ENCODE measurements around the gene MTARC2. TPM values are rescaled to one million over a fixed set of nuclear protein-coding genes. Genes with fewer than 3 reads are reported as not detected.

Gene MTARC2
- total RNA-seq, 1 donor from 2014 or later, result not detected

GRCh38 chr1:220767312-220768125 lies 19.4 kb downstream of the MTARC2 start:
- intact Hi-C loops (cut with micrococcal nuclease), result no loop called here

GRCh38 chr1:220768126-220768601 lies 20.0 kb downstream of the MTARC2 start:
- intact Hi-C loops (cut with micrococcal nuclease), result no loop called here

- intact Hi-C loops (cut with micrococcal nuclease), result no loop called here
Measured at GRCh38 chr1:220769205-220769604, 21.1 kb downstream of the MTARC2 start.

- intact Hi-C loops (cut with micrococcal nuclease), result no loop called here
Measured at GRCh38 chr1:220770245-220770913, 22.3 kb downstream of the MTARC2 start.

GRCh38 chr1:220772846-220773245 lies 24.7 kb downstream of the MTARC2 start:
- intact Hi-C loops (cut with micrococcal nuclease), result no loop called here

- intact Hi-C loops (cut with micrococcal nuclease), result loop anchor here (1.0 to 5.0 kb wide), 2 partner anchors 583 to 938 kb away; no protein-coding TSS in a partner anchor
Measured at GRCh38 chr1:220775240-220775853, 27.2 kb downstream of the MTARC2 start.

GRCh38 chr1:220776254-220776653 lies 28.1 kb downstream of the MTARC2 start:
- intact Hi-C loops (cut with micrococcal nuclease), result loop anchor here (1.0 to 5.0 kb wide), 5 partner anchors 86 to 785 kb away; partner anchors contain the start of gene C1orf115

GRCh38 chr1:220776720-220777326 lies 28.7 kb downstream of the MTARC2 start:
- intact Hi-C loops (cut with micrococcal nuclease), result loop anchor here (1.0 to 5.0 kb wide), 5 partner anchors 87 to 786 kb away; partner anchors contain the start of gene C1orf115

- intact Hi-C loops (cut with micrococcal nuclease), result no loop called here
Measured at GRCh38 chr1:220783453-220783852, 35.3 kb downstream of the MTARC2 start.

GRCh38 chr1:220784751-220785150 lies 36.6 kb downstream of the MTARC2 start:
- intact Hi-C loops (cut with micrococcal nuclease), result no loop called here

- intact Hi-C loops (cut with micrococcal nuclease), result no loop called here
Measured at GRCh38 chr1:220785166-220786056, 37.3 kb downstream of the MTARC2 start.

- intact Hi-C loops (cut with micrococcal nuclease), result no loop called here
Measured at GRCh38 chr1:220786057-220786336, 37.9 kb downstream of the MTARC2 start.

GRCh38 chr1:220786337-220787068 lies 38.4 kb downstream of the MTARC2 start, which contains the start of gene MTARC1:
MTARC1 (plus strand) TSS chr1:220786913; CDS start chr1:220786945, 32 bp downstream.
- intact Hi-C loops (cut with micrococcal nuclease), result no loop called here

GRCh38 chr1:220787069-220787619 lies 39.0 kb downstream of the MTARC2 start:
- intact Hi-C loops (cut with micrococcal nuclease), result no loop called here

- intact Hi-C loops (cut with micrococcal nuclease), result no loop called here
Measured at GRCh38 chr1:220788900-220789299, 40.8 kb downstream of the MTARC2 start.

GRCh38 chr1:220789532-220790147 lies 41.5 kb downstream of the MTARC2 start:
- intact Hi-C loops (cut with micrococcal nuclease), result no loop called here

- intact Hi-C loops (cut with micrococcal nuclease), result no loop called here
Measured at GRCh38 chr1:220791285-220791684, 43.2 kb downstream of the MTARC2 start.

- intact Hi-C loops (cut with micrococcal nuclease), result no loop called here
Measured at GRCh38 chr1:220791956-220792355, 43.8 kb downstream of the MTARC2 start.

- intact Hi-C loops (cut with micrococcal nuclease), result no loop called here
Measured at GRCh38 chr1:220796530-220796929, 48.4 kb downstream of the MTARC2 start.
